HEK293T (cell line): ENCODE results near the gene GRIK4.

Experiments
- CTCF ChIA-PET: fragments of 350-600 bp; formaldehyde crosslinking; extraction: SDS; loops from one replicate; lab custom pipeline; 2021; ENCODE audit warnings: antibody characterized with exemption, inconsistent platforms; lab: Yijun Ruan, JAX
- POLR2A ChIA-PET: fragments of 350-600 bp; formaldehyde crosslinking; extraction: SDS; loops from one replicate; lab custom pipeline; 2020; ENCODE audit warnings: antibody characterized with exemption, inconsistent platforms; lab: Yijun Ruan, JAX
- DNase-seq: peaks from one replicate; pipeline ENCODE4 v3.0.0; 2012; ENCODE audit warnings: mixed read lengths; ENCODE audit errors: extremely low spot score
- ARNT ChIP-seq: fragments of 450-650 bp; IDR thresholded peaks from 2 replicates; pipeline ENCODE4 v1.6.1; 2017; ENCODE audit warnings: mild to moderate bottlenecking
- BHLHE40 ChIP-seq: fragments of 450-650 bp; IDR thresholded peaks from 2 replicates; pipeline ENCODE4 v1.6.1; 2016; ENCODE audit warnings: mild to moderate bottlenecking, moderate library complexity, borderline replicate concordance
- CTBP1 ChIP-seq: fragments of 450-650 bp; IDR thresholded peaks from 2 replicates; pipeline ENCODE4 v1.6.1; 2016; ENCODE audit warnings: borderline replicate concordance
- ELF4 ChIP-seq: fragments of 450-650 bp; IDR thresholded peaks from 2 replicates; pipeline ENCODE4 v1.6.1; 2017; ENCODE audit warnings: antibody characterized with exemption
- FOXA1 ChIP-seq: fragments of 450-650 bp; IDR thresholded peaks from 2 replicates; pipeline ENCODE4 v1.6.1; 2016; ENCODE audit warnings: mild to moderate bottlenecking
- FOXK2 ChIP-seq: fragments of 450-650 bp; IDR thresholded peaks from 2 replicates; pipeline ENCODE4 v1.6.1; 2016; ENCODE audit warnings: mild to moderate bottlenecking
- FOXM1 ChIP-seq: fragments of 450-650 bp; IDR thresholded peaks from 2 replicates; pipeline ENCODE4 v1.6.1; 2017; ENCODE audit warnings: mild to moderate bottlenecking, borderline replicate concordance
- HDGF ChIP-seq: fragments of 450-650 bp; IDR thresholded peaks from 2 replicates; pipeline ENCODE4 v1.6.1; 2017; ENCODE audit warnings: antibody characterized with exemption, borderline replicate concordance
- L3MBTL2 ChIP-seq: fragments of 450-650 bp; conservative IDR thresholded peaks from 2 replicates; pipeline ENCODE4 v1.6.1; 2016; ENCODE audit warnings: mild to moderate bottlenecking
- LEF1 ChIP-seq: fragments of 450-650 bp; IDR thresholded peaks from 2 replicates; pipeline ENCODE4 v1.6.1; 2017; ENCODE audit warnings: mild to moderate bottlenecking, borderline replicate concordance
- NFRKB ChIP-seq: fragments of 450-650 bp; IDR thresholded peaks from 2 replicates; pipeline ENCODE4 v1.6.1; 2016; ENCODE audit warnings: mild to moderate bottlenecking, moderate library complexity
- SP1 ChIP-seq: fragments of 450-650 bp; IDR thresholded peaks from 2 replicates; pipeline ENCODE4 v1.6.1; 2017
- SUZ12 ChIP-seq: fragments of 450-650 bp; IDR thresholded peaks from 2 replicates; pipeline ENCODE4 v1.6.1; 2016; ENCODE audit warnings: mild to moderate bottlenecking
- TARDBP ChIP-seq: fragments of 450-650 bp; IDR thresholded peaks from 2 replicates; pipeline ENCODE4 v1.6.1; 2016
- ZNF384 ChIP-seq: fragments of 450-650 bp; IDR thresholded peaks from 2 replicates; pipeline ENCODE4 v1.6.1; 2016
- TF ChIP-seq, protein P1 (sequence below): fragments of 450-650 bp; IDR thresholded peaks from 2 replicates; pipeline ENCODE4 v1.6.1; 2016

Gene GRIK4

DNA sequence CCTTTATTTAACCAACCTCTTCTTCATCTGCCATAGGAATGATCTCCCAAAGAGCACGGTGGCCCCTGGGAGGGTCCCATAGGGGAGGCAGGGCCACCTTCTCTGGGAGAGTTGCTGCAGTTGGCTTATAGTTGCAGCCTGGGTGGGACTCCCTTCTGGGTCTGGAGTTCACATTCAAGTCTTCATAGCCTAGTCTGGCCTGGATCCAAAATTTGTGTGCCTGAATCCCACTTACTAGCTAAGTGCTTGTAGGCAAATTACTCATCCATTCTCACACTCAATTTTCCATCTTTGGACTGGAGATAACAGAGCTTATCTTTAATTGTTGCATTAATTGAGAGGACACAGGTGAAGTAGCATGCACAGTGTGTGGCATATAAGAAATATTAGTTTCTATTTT is 163.6 kb downstream of the GRIK4 start:
- CTCF ChIA-PET, result interaction anchor here (0.9 to 3.0 kb wide), 3 partner anchors 9 to 162 kb away, joined by 3 to 8 read pairs (median 3); no protein-coding TSS in a partner anchor
- no peak for TF ChIP-seq TARDBP
- no peak for TF ChIP-seq LEF1
- TF ChIP-seq ZNF384, result no peak
- no peak for TF ChIP-seq CTBP1
- no peak for TF ChIP-seq FOXK2
- no peak for TF ChIP-seq NFRKB
- TF ChIP-seq SUZ12, result no peak
- TF ChIP-seq ARNT, result no peak
- TF ChIP-seq, protein P1, sequence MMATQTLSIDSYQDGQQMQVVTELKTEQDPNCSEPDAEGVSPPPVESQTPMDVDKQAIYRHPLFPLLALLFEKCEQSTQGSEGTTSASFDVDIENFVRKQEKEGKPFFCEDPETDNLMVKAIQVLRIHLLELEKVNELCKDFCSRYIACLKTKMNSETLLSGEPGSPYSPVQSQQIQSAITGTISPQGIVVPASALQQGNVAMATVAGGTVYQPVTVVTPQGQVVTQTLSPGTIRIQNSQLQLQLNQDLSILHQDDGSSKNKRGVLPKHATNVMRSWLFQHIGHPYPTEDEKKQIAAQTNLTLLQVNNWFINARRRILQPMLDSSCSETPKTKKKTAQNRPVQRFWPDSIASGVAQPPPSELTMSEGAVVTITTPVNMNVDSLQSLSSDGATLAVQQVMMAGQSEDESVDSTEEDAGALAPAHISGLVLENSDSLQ, result no peak
- no peak for TF ChIP-seq SP1
- no peak for TF ChIP-seq L3MBTL2
- TF ChIP-seq BHLHE40, result no peak
- no peak for TF ChIP-seq ELF4
- TF ChIP-seq FOXM1, result no peak
- TF ChIP-seq FOXA1, result no peak
- no peak for TF ChIP-seq HDGF
- POLR2A ChIA-PET, result no interaction called here
- no peak for DNase-seq

DNA sequence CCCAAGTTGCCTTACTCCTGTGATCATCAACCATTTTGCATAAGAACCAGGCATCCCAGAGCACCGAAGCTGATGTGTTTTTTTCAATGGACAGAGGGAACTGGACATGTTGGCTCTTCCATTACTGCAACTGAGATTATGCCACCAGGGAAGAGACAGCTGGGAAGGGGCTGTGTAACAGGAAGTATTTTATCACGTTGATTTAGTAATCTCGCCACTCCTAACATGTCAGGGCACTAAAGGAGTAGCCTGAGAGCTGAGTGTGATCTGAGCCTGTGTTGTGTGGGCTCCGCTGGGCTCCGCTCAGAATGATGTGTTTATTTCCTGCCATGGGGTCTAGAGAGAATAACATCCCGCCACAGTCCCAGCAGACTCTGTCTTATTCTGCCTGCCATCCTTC is 165.4 kb downstream of the GRIK4 start:
- TF ChIP-seq FOXK2, result no peak
- no peak for TF ChIP-seq L3MBTL2
- TF ChIP-seq CTBP1, result no peak
- TF ChIP-seq TARDBP, result no peak
- ChIA-PET CTCF (interaction anchor here (0.6 to 3.0 kb wide), 2 partner anchors 8 to 20 kb away, joined by 3 to 8 read pairs; no protein-coding TSS in a partner anchor), POLR2A (no interaction called here)
- DNase-seq, result no peak

DNA sequence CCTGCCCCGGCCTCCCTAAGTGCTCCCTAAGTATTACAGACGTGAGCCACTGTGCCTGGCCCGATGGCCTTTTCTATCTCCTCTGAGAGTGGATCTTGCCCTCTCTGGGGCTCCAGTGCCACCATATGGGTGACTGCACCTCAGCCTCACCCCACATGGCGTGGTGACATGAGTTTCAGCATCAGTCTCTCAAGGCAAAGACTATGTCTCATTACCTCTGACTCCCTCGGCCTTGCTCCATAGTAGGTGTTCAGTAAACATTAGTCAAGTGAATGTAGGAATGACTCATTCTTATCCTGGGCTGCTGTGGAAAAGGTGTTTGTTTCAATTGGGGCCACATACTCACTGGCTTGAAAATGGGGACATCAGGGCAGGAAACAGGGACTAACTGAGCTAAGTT is 168.8 kb downstream of the GRIK4 start:
- ChIA-PET CTCF (interaction anchor here (0.7 kb wide), 1 partner anchor 25 kb away, joined by 3 read pairs; no protein-coding TSS in a partner anchor), POLR2A (no interaction called here)

DNA sequence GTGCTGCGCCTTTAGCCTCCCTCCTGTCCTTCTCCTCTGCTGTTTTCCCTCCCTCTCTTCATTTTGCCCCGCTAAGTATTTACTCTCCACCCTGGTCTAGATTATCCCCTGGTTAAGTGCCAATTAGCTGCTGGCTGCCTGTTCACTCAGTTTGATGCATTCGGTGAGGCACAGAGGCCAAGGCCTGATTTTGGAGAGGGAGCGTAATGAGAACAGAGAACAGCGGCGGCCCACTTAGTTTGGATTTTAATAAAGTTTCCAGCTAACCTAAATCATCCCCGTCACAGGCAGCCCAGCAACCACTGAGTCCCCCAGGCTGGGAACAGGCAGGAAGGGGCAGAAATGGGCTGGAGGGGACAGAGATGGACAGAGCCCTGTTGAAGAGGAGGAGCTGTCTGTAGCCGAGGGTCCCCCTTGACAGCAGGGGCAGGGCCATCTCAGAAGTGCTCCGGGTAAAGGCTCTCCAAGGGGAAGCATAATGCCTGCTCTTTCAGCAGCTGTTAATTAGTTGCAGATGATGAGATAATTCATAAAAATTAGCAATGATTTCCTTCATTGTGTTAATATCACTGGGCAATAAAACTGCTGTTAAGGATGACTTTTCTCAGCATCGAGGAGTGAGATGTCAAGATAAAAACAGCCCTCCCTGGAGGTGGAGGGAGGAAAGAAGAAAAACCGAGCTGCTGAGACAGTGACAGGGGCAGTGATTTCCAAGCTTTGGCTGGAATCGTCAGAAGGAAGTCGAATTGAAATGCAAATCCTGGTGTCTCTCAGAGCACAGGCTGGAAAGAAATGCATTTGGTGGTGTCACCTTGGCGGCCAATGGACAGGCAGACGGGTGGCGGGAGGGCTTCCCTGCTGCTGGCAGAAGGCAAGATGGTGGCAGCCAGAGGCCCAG is 170.1 kb downstream of the GRIK4 start:
- TF ChIP-seq ARNT, result no peak
- TF ChIP-seq CTBP1, result no peak
- no peak for TF ChIP-seq FOXA1
- TF ChIP-seq L3MBTL2, result no peak
- TF ChIP-seq ZNF384, result no peak
- TF ChIP-seq LEF1, result no peak
- TF ChIP-seq ELF4, result no peak
- TF ChIP-seq SUZ12, result no peak
- TF ChIP-seq BHLHE40, result no peak
- TF ChIP-seq FOXK2, result no peak
- no peak for TF ChIP-seq NFRKB
- TF ChIP-seq FOXM1, result no peak
- no peak for TF ChIP-seq TARDBP
- TF ChIP-seq HDGF, result no peak
- no peak for TF ChIP-seq SP1
- TF ChIP-seq, protein P1, result no peak
- DNase-seq, result no peak
- ChIA-PET CTCF (no interaction called here), POLR2A (no interaction called here)

More for the DNA sequence above, 168.8 kb downstream of the GRIK4 start:
- no peak for TF ChIP-seq LEF1
- TF ChIP-seq L3MBTL2, result no peak
- TF ChIP-seq FOXA1, result no peak
- TF ChIP-seq ARNT, result no peak
- TF ChIP-seq TARDBP, result no peak
- no peak for TF ChIP-seq SUZ12
- no peak for DNase-seq

DNA sequence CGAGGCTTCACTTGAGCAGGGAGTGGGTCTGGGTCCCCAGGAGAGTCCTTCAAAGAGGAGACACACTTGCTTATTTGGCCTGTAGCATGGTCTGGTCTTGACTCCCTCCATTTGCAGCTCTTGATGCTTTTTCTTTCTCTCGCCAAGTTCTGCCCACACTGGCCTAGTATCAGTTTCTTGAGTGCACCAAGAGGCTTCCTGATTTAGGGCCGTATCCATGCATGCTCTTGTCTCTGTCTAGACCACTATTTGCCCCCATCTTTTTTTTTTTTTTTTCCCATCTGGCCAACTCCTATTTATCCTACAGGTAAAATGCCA is 170.7 kb downstream of the GRIK4 start:
- DNase-seq, result no peak
- ChIA-PET CTCF (no interaction called here), POLR2A (no interaction called here)
- TF ChIP-seq FOXA1 (no peak), TARDBP (no peak), ZNF384 (no peak), ARNT (no peak), L3MBTL2 (no peak), SP1 (no peak), ELF4 (no peak), HDGF (no peak), BHLHE40 (no peak), CTBP1 (no peak)

DNA sequence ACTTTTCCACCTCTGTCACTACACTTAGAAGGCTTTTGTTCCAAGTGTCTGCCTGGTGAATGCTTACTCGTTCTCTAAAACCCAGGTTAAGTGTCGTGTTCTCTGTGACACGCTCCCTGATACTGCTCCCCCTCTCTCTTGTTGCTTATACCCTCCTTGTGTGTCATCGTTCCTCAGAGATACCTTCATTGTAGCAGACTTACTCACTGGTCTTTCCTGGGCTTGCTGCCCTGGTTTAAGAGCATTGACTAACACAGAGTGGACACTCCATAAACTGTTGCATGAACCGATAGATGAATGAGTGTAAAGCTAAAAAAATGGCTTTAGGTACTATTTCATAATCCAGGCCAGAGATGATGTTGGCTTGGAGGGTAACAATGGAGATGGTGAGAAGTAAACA is 171.3 kb downstream of the GRIK4 start:
- ChIA-PET CTCF (no interaction called here), POLR2A (interaction anchor here (1.1 kb wide), 1 partner anchor 171 kb away, joined by 4 read pairs; the partner anchor contains the start of gene GRIK4)
- no peak for DNase-seq
- TF ChIP-seq ELF4 (no peak), L3MBTL2 (no peak), NFRKB (no peak), ARNT (no peak), TARDBP (no peak), FOXA1 (no peak), FOXK2 (no peak), SUZ12 (no peak)

DNA sequence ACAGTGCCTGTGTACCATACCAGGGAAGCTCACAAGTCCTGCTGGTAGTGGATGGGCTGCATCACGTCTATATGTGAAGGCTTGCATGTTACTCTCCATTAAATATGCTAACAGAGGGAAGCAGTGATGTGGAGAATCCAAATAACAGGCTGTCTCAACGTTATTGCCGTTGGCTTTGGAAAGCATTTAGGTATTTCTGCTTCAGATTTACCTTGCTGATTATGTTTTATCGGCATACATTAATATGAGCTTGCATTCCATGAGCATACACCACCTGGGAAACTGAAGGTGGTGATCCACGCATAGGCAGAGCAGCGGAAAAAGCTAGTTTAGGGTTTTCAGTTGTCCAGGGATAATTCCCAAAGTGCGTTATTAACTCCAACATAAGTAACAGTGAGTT is 175.0 kb downstream of the GRIK4 start:
- TF ChIP-seq, protein P1, result no peak
- no peak for TF ChIP-seq CTBP1
- no peak for TF ChIP-seq TARDBP
- no peak for TF ChIP-seq L3MBTL2
- TF ChIP-seq FOXA1, result no peak
- no peak for TF ChIP-seq SP1
- TF ChIP-seq HDGF, result no peak
- ChIA-PET CTCF (no interaction called here), POLR2A (no interaction called here)
- no peak for DNase-seq
